ENCODE results near the gene TOM1L2. TPM values are rescaled to one million over a fixed set of nuclear protein-coding genes. Genes with fewer than 3 reads are reported as not detected.

Gene TOM1L2
- total RNA-seq, 3 donors from 2014 or later (not counting 1 experiment from before 2014, with no cell fraction given): 35.7 to 43.2 (median 35.7) TPM

DNA sequence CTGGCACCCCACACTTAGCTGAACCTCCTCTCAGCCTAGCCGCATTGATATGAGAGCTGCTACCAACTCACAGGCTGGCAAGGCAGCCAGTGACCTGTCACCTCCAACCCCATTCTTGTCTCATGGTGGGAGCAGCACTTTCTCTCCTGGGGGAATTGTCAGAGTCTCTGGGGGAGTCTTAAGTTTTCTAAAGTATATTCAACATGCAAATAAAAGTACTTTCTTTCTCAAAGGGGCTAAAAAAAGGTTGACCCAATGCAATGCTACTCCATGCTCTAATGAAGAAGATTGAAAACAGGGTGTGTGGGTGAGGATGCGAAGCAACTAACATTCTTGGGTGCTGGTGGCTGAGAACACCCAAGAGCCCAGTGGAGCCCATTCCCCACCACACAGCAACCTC, 82.3 kb downstream of the TOM1L2 start:
- Histone ChIP-seq H3K36me3 (ENCODE audit: control insufficient read depth, insufficient read depth, low read length) (peaks cover 14% of the 10 kb centered on the region), H3K9me3 (ENCODE audit: control insufficient read depth, insufficient read depth, low read length) (no peaks in the 10 kb centered on the region), H3K4me1 (ENCODE audit: control insufficient read depth, insufficient read depth, low read length) (no peaks in the 10 kb centered on the region), H3K4me3 (ENCODE audit: low read length) (no peak overlapping the region), H3K27ac (ENCODE audit: low read length) (no peak overlapping the region), H3K27me3 (ENCODE audit: control insufficient read depth, insufficient read depth, low read length) (no peaks in the 10 kb centered on the region)
- peak overlapping the region in 1 of 2 donors; percentile 37 for H3K27ac Mint-ChIP-seq
- intact Hi-C loops (cut with micrococcal nuclease): no loop called here
- ATAC-seq: no peak
- TF ChIP-seq, protein P1, sequence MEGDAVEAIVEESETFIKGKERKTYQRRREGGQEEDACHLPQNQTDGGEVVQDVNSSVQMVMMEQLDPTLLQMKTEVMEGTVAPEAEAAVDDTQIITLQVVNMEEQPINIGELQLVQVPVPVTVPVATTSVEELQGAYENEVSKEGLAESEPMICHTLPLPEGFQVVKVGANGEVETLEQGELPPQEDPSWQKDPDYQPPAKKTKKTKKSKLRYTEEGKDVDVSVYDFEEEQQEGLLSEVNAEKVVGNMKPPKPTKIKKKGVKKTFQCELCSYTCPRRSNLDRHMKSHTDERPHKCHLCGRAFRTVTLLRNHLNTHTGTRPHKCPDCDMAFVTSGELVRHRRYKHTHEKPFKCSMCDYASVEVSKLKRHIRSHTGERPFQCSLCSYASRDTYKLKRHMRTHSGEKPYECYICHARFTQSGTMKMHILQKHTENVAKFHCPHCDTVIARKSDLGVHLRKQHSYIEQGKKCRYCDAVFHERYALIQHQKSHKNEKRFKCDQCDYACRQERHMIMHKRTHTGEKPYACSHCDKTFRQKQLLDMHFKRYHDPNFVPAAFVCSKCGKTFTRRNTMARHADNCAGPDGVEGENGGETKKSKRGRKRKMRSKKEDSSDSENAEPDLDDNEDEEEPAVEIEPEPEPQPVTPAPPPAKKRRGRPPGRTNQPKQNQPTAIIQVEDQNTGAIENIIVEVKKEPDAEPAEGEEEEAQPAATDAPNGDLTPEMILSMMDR (IDR thresholded peaks at IDR 0.05): no peak
- WGBS (ENCODE audit: insufficient coverage): 100% methylated on average over 1 of the region's 2 CpGs
- no peak overlapping the region for H3K4me3 Mint-ChIP-seq
- H3K4me1 Mint-ChIP-seq: peaks cover 0 to 7% of the 10 kb centered on the region in 2 donors
- no peaks in the 10 kb centered on the region for H3K36me3 Mint-ChIP-seq
- DNase-seq: no peak
- no peaks in the 10 kb centered on the region for H3K9me3 Mint-ChIP-seq
- no peaks in the 10 kb centered on the region for H3K27me3 Mint-ChIP-seq (ENCODE audit: low read depth in 2 of 2)

DNA sequence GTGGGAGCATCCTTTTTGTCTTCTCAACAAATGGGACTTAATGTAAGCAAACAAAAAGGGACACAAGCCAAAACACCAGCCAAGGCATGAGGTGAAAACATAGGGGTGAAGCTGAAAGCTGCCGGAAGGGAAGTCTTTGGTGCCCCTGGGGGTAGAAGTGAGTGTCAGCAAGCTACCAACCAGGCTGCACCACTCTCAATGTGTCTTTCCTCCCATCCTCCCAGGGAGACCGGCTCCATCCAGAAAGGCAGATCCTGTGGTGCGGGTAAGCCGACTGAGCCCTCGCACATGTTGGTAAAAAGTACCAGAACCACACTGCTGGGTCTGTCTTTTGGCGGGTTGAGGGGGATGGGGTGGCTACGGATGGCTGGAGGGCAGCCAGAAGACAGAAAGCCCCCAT, 83.4 kb downstream of the TOM1L2 start:
- 96% methylated on average over 6 of the region's 7 CpGs for WGBS (ENCODE audit: insufficient coverage)
- no peaks in the 10 kb centered on the region for H3K27me3 Mint-ChIP-seq (ENCODE audit: low read depth in 2 of 2)
- H3K4me1 Mint-ChIP-seq: peaks cover 0 to 7% of the 10 kb centered on the region in 2 donors
- no peak overlapping the region for H3K4me3 Mint-ChIP-seq
- DNase-seq: no peak
- ATAC-seq: no peak
- no peaks in the 10 kb centered on the region for H3K9me3 Mint-ChIP-seq
- Histone ChIP-seq H3K27ac (ENCODE audit: low read length) (no peak overlapping the region), H3K36me3 (ENCODE audit: control insufficient read depth, insufficient read depth, low read length) (peaks cover 18% of the 10 kb centered on the region), H3K9me3 (ENCODE audit: control insufficient read depth, insufficient read depth, low read length) (no peaks in the 10 kb centered on the region), H3K4me1 (ENCODE audit: control insufficient read depth, insufficient read depth, low read length) (no peaks in the 10 kb centered on the region), H3K4me3 (ENCODE audit: low read length) (no peak overlapping the region), H3K27me3 (ENCODE audit: control insufficient read depth, insufficient read depth, low read length) (no peaks in the 10 kb centered on the region)
- TF ChIP-seq, protein P1 (IDR thresholded peaks at IDR 0.05): no peak
- intact Hi-C loops (cut with micrococcal nuclease): no loop called here
- no peak overlapping the region for H3K27ac Mint-ChIP-seq
- no peaks in the 10 kb centered on the region for H3K36me3 Mint-ChIP-seq

DNA sequence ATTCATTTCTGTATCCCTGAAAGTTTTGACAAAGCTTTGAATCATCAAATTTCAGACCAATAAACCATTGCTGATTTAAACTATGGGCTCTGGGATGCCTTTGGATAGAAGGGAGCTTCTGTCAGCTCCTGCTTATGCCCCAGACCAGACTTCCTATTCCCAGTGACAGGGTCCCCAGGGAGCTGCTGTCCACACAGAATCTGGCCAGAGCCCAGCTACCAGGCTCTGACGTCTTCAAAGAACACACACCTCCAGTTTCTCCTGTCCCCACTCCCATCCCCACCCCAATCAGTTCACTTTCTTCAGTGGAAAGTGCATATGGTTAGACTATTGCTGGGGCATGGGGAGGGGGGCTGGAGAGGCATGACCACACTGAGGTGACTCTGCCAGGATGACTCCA, 83.8 kb downstream of the TOM1L2 start:
- no peak for DNase-seq
- H3K4me3 ChIP-seq (ENCODE audit: low read length): no peak overlapping the region
- no peak overlapping the region for H3K27ac ChIP-seq (ENCODE audit: low read length)
- H3K36me3 ChIP-seq (ENCODE audit: control insufficient read depth, insufficient read depth, low read length): peaks cover 17% of the 10 kb centered on the region
- ATAC-seq: no peak
- Mint-ChIP-seq H3K9me3 (no peaks in the 10 kb centered on the region), H3K4me1 (peaks cover 0 to 7% of the 10 kb centered on the region in 2 donors), H3K4me3 (no peak overlapping the region), H3K36me3 (no peaks in the 10 kb centered on the region), H3K27me3 (ENCODE audit: low read depth in 2 of 2) (no peaks in the 10 kb centered on the region), H3K27ac (no peak overlapping the region)
- no peaks in the 10 kb centered on the region for H3K27me3 ChIP-seq (ENCODE audit: control insufficient read depth, insufficient read depth, low read length)
- 83% methylated on average over 1 of the region's 1 CpG for WGBS (ENCODE audit: insufficient coverage)
- TF ChIP-seq, protein P1 (IDR thresholded peaks at IDR 0.05): no peak
- intact Hi-C loops (cut with micrococcal nuclease): no loop called here
- H3K9me3 ChIP-seq (ENCODE audit: control insufficient read depth, insufficient read depth, low read length): no peaks in the 10 kb centered on the region
- no peaks in the 10 kb centered on the region for H3K4me1 ChIP-seq (ENCODE audit: control insufficient read depth, insufficient read depth, low read length)

DNA sequence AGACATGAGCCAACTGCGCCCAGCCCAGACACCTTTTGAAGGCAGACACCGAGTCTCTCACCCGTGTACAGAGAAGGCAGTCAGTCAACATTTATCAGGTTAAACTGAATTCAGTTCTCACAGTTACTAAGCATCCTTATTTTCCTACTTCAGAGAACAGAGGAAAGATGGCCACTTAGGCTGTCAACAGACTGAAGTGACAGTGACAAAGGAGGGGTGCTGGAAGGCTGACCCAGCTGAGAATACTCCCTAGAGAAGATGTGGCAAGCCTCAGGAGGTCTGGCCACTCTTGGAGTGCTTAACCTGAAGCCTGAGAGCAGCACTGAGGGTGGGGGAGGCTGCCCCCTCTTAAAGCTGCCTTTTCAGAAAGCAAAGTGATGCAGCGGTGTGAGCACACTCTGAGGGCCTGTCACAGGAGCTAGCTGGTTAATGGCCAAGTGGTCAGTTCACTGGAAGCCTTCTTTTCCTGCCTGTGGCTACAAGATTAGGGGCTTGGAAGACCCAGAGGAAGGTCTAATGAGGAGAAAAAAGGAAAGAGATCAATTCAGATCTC, 84.4 kb downstream of the TOM1L2 start:
- TF ChIP-seq, protein P1 (IDR thresholded peaks at IDR 0.05): no peak
- Histone ChIP-seq H3K36me3 (ENCODE audit: control insufficient read depth, insufficient read depth, low read length) (peaks cover 17% of the 10 kb centered on the region), H3K4me3 (ENCODE audit: low read length) (no peak overlapping the region), H3K27ac (ENCODE audit: low read length) (no peak overlapping the region), H3K4me1 (ENCODE audit: control insufficient read depth, insufficient read depth, low read length) (no peaks in the 10 kb centered on the region), H3K27me3 (ENCODE audit: control insufficient read depth, insufficient read depth, low read length) (no peaks in the 10 kb centered on the region), H3K9me3 (ENCODE audit: control insufficient read depth, insufficient read depth, low read length) (no peaks in the 10 kb centered on the region)
- ATAC-seq: no peak
- 97% methylated on average over 4 of the region's 4 CpGs for WGBS (ENCODE audit: insufficient coverage)
- Mint-ChIP-seq H3K27ac (no peak overlapping the region), H3K36me3 (no peaks in the 10 kb centered on the region), H3K4me1 (peaks cover 0 to 7% of the 10 kb centered on the region in 2 donors), H3K27me3 (ENCODE audit: low read depth in 2 of 2) (no peaks in the 10 kb centered on the region), H3K4me3 (no peak overlapping the region), H3K9me3 (no peaks in the 10 kb centered on the region)
- no peak for DNase-seq
- intact Hi-C loops (cut with micrococcal nuclease): no loop called here

All from natural killer cell (primary cell).